Nephron (organoid): Measurements from ENCODE around the gene GATD1.

Experiments used
- H3K27ac Mint-ChIP-seq, 3 experiments: 2 replicates each; pipeline ENCODE4 v1.8.0; 2020; ENCODE audit warnings: mixed read lengths in 3 of 3, mild to moderate bottlenecking in 2 of 3, moderate library complexity in 1 of 3
- H3K27me3 Mint-ChIP-seq: 2 replicates; pipeline ENCODE4 v1.8.0; 2021; ENCODE audit warnings: low read depth, mild to moderate bottlenecking, moderate library complexity, mixed read lengths
- H3K36me3 Mint-ChIP-seq: 2 replicates; pipeline ENCODE4 v1.8.0; 2020; ENCODE audit warnings: low read depth, mixed read lengths
- H3K4me1 Mint-ChIP-seq: 2 replicates; pipeline ENCODE4 v1.8.0; 2020; ENCODE audit warnings: mixed read lengths
- H3K4me3 Mint-ChIP-seq, 3 experiments: 2 replicates each; pipeline ENCODE4 v1.8.0; 2020; ENCODE audit warnings: mild to moderate bottlenecking in 3 of 3, mixed read lengths in 3 of 3, moderate library complexity in 2 of 3
- H3K9me3 Mint-ChIP-seq: 2 replicates; pipeline ENCODE4 v1.8.0; 2020; ENCODE audit warnings: mixed read lengths
- CTCF ChIP-seq, 3 experiments: fragments of 200-600 bp; sonication (generic); IDR thresholded peaks; one replicate each; pipeline ENCODE4 v1.5.0; 2021; ENCODE audit warnings: antibody characterized with exemption in 3 of 3; ENCODE audit not compliant: unreplicated experiment in 3 of 3

The GATD1 gene

GRCh38 chr11:794766-795633, 17.7 kb upstream of the GATD1 start:
- peaks cover 3% of the 10 kb centered on the region for H3K36me3 Mint-ChIP-seq
- no peaks in the 10 kb centered on the region for H3K27me3 Mint-ChIP-seq

DNA sequence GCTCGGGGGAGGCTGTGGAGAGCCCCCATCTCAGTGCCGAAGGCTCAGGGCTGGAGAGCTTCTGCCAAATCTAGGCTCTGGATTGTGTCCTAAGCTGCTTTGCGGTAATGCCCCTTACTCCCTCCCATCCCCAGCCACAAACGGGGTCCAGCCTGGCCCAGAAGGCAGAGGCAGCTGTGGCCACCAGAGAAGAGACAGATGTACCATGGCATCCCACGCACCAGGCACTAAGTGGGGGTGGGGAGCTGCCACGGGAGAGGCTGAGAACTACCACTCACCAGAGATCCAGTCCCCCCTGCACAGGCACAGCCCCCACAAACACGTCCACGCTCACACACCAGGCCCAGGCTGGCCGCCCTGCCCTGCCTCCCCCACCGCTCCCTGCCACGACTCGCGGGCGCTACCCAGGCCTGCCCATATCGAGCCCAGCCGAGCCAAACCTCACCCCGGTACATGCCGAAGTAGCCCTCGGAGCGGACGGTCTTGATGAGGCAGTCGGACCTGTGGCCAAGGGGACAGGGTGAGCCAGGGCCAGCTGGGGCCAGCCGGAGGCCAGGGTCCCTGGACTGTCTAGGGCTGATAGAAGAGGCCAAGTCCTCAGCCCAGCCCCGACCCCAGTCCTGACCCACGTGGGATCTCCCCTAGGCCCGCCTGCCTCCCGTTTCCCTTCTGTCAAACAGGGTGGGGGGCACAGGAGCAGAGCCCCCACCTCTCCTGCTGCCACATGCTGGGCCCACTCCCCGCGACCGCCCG, 16.9 kb upstream of the GATD1 start:
- peak overlapping the region; percentile 25 to 46 (median 40) for H3K4me3 Mint-ChIP-seq
- H3K4me1 Mint-ChIP-seq = peaks cover 14% of the 10 kb centered on the region
- H3K9me3 Mint-ChIP-seq = no peaks in the 10 kb centered on the region
- no peaks in the 10 kb centered on the region for H3K27me3 Mint-ChIP-seq
- peaks cover 3% of the 10 kb centered on the region for H3K36me3 Mint-ChIP-seq
- no peak for TF ChIP-seq CTCF (IDR thresholded peaks at IDR 0.05; ENCODE audit: unreplicated experiment in 3 of 3)
- H3K27ac Mint-ChIP-seq = peak overlapping the region in 1 of 3 experiments; percentile 31

More at GRCh38 chr11:794766-795633, 17.7 kb upstream of the GATD1 start:
- no peaks in the 10 kb centered on the region for H3K9me3 Mint-ChIP-seq
- peak overlapping the region; percentile 41 to 59 (median 55) for H3K4me3 Mint-ChIP-seq
- H3K27ac Mint-ChIP-seq = no peak overlapping the region
- H3K4me1 Mint-ChIP-seq = peaks cover 14% of the 10 kb centered on the region
- no peak for TF ChIP-seq CTCF (IDR thresholded peaks at IDR 0.05; ENCODE audit: unreplicated experiment in 3 of 3)

GRCh38 chr11:793556-793955, 16.3 kb upstream of the GATD1 start:
- no peak overlapping the region for H3K27ac Mint-ChIP-seq
- no peak overlapping the region for H3K4me3 Mint-ChIP-seq
- no peak for TF ChIP-seq CTCF (IDR thresholded peaks at IDR 0.05; ENCODE audit: unreplicated experiment in 3 of 3)
- peaks cover 3% of the 10 kb centered on the region for H3K36me3 Mint-ChIP-seq
- H3K4me1 Mint-ChIP-seq = peaks cover 14% of the 10 kb centered on the region
- no peaks in the 10 kb centered on the region for H3K27me3 Mint-ChIP-seq
- H3K9me3 Mint-ChIP-seq = no peaks in the 10 kb centered on the region

- H3K36me3 Mint-ChIP-seq = peaks cover 3% of the 10 kb centered on the region
- H3K4me3 Mint-ChIP-seq = no peak overlapping the region
- H3K27ac Mint-ChIP-seq = no peak overlapping the region
- H3K27me3 Mint-ChIP-seq = no peaks in the 10 kb centered on the region
- H3K9me3 Mint-ChIP-seq = no peaks in the 10 kb centered on the region
- no peak for TF ChIP-seq CTCF (IDR thresholded peaks at IDR 0.05; ENCODE audit: unreplicated experiment in 3 of 3)
- H3K4me1 Mint-ChIP-seq = peaks cover 14% of the 10 kb centered on the region
Measured at GRCh38 chr11:792873-793272, 15.6 kb upstream of the GATD1 start.

- Mint-ChIP-seq H3K36me3 (peaks cover 3% of the 10 kb centered on the region), H3K27ac (no peak overlapping the region), H3K4me1 (peaks cover 13% of the 10 kb centered on the region), H3K4me3 (no peak overlapping the region), H3K27me3 (no peaks in the 10 kb centered on the region), H3K9me3 (no peaks in the 10 kb centered on the region)
- no peak for TF ChIP-seq CTCF (IDR thresholded peaks at IDR 0.05; ENCODE audit: unreplicated experiment in 3 of 3)
Measured at GRCh38 chr11:792535-792821, 15.2 kb upstream of the GATD1 start.
